PC-3 (cell line): Measurements from ENCODE around the gene MAGI2.

Source experiments
- CTCF ChIP-seq: fragments of 300-600 bp; sonication (generic); conservative IDR thresholded peaks from 2 replicates; pipeline ENCODE4 v1.5.1; 2017; ENCODE audit warnings: antibody characterized with exemption, low read depth, mild to moderate bottlenecking, low read length
- EZH2 ChIP-seq: fragments of 300-600 bp; sonication (generic); IDR thresholded peaks from one replicate; pipeline ENCODE4 v1.6.1; 2017; ENCODE audit warnings: antibody characterized with exemption, mild to moderate bottlenecking, low read length; ENCODE audit not compliant: unreplicated experiment
- EZH2phosphoT487 ChIP-seq: fragments of 300-600 bp; sonication (generic); IDR thresholded peaks from 2 replicates; pipeline ENCODE4 v1.6.1; 2018; ENCODE audit warnings: mild to moderate bottlenecking, antibody characterized with exemption, low read length, borderline replicate concordance

GRCh38 chr7:78167860-78168259, 1285.6 kb downstream of the MAGI2 start:
- TF ChIP-seq CTCF, result no peak
- no peak for TF ChIP-seq EZH2
- no peak for TF ChIP-seq EZH2phosphoT487
